GM19395 (cell line): ENCODE measurements around the gene ANKRD13C.

Experiments used
- ATAC-seq: cut with Tn5 transposase; IDR thresholded peaks from one replicate; pipeline ENCODE4 v1.9.1; 2021; ENCODE audit warnings: mild to moderate bottlenecking, moderate library complexity; ENCODE audit not compliant: unreplicated experiment

ANKRD13C gene

DNA sequence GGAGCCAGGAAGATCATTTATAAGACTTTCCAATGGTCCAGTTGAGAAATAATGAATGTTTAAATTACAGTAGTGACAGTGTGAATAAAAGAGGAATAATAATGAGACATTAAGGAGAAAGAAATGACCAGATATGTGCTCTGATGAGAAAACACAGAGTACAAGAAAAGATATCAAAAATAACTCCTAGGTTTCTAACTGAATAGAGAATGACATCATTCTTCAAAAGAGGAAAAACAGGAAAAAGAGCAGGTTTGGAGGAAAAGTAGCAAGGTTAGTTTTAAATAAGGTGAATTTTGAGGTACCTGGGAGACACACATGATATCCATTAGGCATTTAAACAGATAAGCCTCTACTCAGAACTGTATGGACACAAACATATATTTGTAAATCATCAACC is 55.0 kb downstream of the ANKRD13C start:
- no peak for ATAC-seq

GRCh38 chr1:70295749-70296148 is 58.8 kb downstream of the ANKRD13C start:
- no peak for ATAC-seq

- no peak for ATAC-seq
Observed at GRCh38 chr1:70293186-70293843, 61.2 kb downstream of the ANKRD13C start.

GRCh38 chr1:70290218-70290617 is 64.3 kb downstream of the ANKRD13C start:
- ATAC-seq = no peak

DNA sequence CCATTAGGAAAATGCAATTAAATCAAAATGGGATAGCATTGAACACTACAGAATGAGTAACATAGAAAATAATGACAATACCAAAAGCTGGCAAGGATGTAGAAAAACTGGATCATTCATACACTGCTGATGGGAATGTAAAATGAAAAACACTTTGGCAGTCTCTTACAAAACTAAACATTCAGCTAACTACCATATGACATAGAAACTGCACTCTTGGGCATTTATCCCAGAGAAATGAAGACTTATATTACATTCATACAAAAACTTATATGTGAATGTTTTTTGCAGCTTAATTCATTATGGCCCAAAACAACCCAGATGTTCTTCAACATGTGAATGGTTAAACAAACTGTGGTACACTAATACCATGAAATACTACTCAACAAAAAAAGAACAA is 66.4 kb downstream of the ANKRD13C start:
- no peak for ATAC-seq

DNA sequence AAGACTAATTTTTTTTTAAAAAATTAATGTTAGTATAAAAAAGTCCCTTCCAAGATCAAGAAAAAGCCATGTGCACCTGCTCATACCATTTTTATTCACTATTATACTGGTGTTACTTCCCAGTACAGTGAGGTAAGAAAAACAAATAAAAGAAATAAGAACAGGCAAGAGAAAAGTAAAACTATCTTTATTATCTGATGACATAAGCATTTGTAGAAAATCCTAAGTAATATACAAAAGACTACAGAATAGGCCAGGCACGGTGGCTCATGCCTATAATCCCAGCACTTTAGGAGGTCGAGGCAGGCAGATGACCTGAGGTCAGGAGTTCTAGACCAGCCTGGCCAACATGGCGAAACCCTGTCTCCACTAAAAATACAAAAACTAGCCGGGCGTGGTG is 68.1 kb downstream of the ANKRD13C start:
- no peak for ATAC-seq

DNA sequence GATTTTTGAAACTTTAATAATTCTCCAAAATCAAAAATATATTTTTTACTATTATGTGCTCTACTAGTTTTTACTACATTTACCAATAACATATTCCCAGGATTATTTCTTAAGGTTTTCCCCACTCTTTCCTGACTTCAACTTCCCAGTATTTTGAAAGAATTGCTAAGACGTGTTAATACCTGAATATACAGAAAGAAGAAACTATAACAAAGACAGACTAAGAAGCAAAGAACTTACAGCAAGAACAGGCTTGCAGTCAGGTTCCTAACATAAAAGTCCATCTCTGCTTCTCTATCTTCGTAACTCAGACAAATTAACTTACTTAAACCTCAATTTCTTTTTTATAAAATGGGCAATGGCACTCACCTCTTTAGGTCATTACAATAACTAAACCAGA is 70.2 kb downstream of the ANKRD13C start:
- no peak for ATAC-seq

DNA sequence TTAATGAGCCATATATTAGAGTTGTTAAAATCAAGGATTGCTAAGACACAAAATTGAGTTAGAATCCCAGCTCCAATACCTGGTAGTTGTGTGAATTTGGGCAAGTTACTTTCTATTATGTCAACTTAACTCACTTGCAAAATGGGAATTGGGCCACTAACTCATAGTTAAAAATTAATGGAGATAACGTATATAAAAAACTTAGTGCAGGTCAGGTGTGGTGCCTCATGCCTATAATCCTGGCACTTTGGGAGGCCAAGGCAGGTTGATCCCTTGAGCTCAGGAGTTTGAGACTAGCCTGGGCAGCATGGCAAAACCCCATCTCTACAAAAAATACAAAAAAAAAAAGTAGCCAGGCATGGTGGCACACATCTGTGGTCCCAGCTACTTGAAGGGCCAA is 75.8 kb downstream of the ANKRD13C start:
- ATAC-seq = no peak

DNA sequence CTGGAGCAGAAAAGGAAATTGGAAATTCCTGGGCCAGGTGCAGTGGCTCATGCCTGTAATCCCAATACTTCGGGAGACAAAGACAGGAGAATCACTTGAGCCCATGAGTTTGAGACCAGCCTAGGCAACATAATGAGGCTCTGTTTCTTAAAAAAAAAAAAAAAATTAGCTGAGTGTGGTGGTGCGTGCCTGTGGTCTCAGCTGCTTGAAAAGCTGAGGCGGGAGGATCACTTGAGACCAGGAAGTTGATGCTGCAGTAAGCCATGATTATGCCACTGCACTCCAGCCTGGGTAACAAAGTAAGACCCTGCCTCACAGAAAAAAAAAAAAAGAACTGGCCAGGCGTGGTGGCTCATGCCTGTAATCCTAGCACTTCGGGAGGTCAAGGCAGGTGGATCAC is 76.6 kb downstream of the ANKRD13C start:
- ATAC-seq = no peak

DNA sequence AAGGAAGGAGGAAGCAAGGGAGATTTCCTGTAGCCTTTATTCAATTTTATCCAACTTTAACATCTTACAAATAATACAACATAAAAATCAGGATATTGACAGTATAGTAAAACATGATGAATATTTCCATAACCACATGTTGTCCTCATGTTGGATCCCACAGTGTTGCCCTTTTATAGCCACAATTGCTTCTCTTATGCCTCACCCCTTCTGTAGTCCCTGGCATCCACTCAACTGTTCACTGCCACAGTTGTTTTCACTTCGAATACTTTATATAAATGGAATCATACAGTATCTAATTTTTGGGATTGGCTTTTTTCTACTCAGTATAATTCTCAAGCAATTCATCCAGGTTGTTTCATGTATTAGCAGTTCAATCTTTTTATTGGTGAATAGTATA is 88.6 kb downstream of the ANKRD13C start:
- no peak for ATAC-seq

DNA sequence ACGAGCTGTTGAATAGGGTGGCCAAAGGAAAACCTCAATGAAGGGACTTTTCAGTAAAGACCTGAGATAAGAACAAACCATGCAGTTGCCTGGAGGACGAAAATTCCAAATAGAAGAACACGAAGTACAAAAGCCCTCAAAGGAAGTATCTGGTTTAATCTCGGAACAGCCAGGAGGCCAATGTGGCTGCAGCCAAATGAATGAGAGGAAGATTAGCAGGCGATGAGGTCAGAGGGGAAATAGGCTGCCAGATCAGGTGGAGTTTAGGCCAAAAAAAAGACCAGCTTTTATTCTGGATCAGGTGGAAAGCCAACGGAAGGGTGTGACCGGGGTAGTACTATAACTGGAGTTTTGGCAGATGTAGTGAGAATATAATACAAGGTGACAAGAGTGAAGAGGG is 89.7 kb downstream of the ANKRD13C start:
- ATAC-seq = no peak

GRCh38 chr1:70256664-70257063 is 97.9 kb downstream of the ANKRD13C start:
- ATAC-seq = no peak

- no peak for ATAC-seq
Observed at GRCh38 chr1:70248729-70249128, 105.8 kb downstream of the ANKRD13C start.

GRCh38 chr1:70247768-70248167 is 106.8 kb downstream of the ANKRD13C start:
- ATAC-seq = no peak

- ATAC-seq = no peak
Observed at GRCh38 chr1:70247122-70247521, 107.4 kb downstream of the ANKRD13C start.

- no peak for ATAC-seq
Observed at GRCh38 chr1:70239940-70240339, 114.6 kb downstream of the ANKRD13C start.

DNA sequence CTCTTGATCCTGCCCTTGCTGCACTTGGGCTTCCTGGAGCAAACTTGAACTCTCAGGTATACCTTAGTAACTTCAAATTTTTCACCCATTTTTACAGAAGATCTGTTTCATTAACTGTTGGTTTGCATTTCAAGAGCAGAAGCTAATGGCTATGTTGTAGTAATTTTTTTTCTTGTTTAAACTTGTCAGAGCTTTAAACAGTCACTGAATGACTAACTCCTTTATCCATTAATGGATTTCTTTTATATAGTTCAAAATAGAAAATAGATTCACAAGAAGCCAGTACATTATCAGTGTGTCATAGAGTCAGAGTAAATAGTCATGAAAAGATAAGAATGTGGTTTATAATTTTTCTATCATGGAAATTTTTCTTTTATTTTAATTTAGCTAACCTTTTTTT is 119.8 kb downstream of the ANKRD13C start:
- ATAC-seq = no peak

DNA sequence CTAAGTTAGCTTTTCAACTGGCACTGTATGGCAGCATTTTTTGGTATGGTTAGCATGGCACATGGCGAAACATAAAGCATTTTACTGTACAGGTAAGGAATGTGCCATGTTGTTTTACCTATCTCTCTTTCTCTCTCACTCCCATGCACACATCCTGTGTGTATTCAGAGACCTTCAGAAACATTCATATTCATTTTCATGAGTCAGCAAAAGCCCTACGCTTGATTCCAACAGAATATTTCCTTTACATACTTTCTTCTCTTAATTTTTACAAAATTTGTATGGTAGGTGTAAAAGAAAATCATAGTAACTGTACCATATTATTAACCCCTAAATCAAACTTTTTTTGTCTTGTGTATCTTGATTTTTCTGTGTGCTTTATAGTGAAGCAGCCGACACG is 123.0 kb downstream of the ANKRD13C start:
- no peak for ATAC-seq

DNA sequence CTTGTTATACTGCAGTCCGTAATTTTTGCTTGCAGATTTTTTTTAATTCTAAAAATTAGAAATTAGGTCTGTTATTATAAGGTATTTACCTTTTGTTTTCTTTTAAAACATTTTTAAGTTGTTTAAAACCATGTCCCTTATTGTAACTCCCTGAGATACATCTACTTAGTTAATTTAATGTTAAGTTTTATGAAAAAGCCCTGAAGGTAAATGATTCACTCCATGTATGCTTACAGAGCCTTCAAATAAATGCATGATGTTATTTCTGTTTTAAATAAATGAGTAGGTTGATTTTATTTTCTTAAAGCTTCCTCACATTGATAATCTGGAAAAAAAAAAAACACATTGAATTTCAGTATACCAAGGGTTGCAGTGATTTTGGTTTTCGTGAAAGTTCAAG is 125.9 kb downstream of the ANKRD13C start:
- no peak for ATAC-seq

- peak; percentile 57 for ATAC-seq
Observed at GRCh38 chr1:70227439-70227838, 127.1 kb downstream of the ANKRD13C start.

- no peak for ATAC-seq
Observed at GRCh38 chr1:70224954-70225353, 129.6 kb downstream of the ANKRD13C start.

- ATAC-seq = no peak
Observed at GRCh38 chr1:70222716-70223235, 131.7 kb downstream of the ANKRD13C start.
